ENCODE measurements around the gene B4GALNT4.

DNA sequence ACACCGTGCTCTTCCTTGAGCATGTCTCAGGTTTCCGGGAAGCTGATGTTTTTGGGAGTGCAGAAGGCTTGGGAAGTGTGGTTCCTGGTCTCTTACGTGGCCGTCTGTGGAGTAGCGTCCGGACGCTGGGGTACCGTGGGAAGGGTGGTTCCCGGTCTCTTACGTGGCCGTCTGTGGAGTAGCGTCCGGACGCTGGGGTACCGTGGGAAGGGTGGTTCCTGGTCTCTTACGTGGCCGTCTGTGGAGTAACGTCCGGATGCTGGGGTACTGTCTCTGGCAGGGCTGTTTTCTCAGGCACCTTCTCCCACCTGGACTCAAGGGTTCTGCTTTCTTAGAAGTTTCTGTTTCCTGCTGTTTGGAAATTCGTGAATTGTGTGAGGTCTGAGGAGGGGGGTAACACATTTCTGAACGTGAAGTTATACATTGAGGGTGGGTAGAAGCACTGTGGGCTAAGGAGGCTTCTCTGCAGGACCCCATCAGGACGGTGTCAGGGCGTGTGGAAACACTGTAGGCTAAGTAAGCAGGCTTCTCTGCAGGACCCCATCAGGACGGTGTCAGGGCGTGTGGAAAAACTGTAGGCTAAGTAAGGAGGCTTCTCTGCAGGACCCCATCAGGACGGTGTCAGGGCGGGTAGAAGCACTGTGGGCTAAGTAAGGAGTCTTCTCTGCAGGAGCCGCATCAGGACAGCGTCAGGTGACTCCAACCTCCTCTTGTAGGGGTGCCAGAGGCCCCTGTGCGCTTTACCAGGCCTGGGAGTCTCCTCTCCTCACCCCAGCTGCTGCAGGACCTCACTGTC, 43.3 kb upstream of the B4GALNT4 start:
- TF ChIP-seq, protein P1, sequence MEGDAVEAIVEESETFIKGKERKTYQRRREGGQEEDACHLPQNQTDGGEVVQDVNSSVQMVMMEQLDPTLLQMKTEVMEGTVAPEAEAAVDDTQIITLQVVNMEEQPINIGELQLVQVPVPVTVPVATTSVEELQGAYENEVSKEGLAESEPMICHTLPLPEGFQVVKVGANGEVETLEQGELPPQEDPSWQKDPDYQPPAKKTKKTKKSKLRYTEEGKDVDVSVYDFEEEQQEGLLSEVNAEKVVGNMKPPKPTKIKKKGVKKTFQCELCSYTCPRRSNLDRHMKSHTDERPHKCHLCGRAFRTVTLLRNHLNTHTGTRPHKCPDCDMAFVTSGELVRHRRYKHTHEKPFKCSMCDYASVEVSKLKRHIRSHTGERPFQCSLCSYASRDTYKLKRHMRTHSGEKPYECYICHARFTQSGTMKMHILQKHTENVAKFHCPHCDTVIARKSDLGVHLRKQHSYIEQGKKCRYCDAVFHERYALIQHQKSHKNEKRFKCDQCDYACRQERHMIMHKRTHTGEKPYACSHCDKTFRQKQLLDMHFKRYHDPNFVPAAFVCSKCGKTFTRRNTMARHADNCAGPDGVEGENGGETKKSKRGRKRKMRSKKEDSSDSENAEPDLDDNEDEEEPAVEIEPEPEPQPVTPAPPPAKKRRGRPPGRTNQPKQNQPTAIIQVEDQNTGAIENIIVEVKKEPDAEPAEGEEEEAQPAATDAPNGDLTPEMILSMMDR (conservative IDR thresholded peaks at IDR 0.05): no peak
- no peak for TF ChIP-seq EZH2 (IDR thresholded peaks at IDR 0.05; ENCODE audit: low read depth)
